Lower lobe of right lung (tissue), 2 donors: ENCODE results near the gene NAP1L5. TPM values are rescaled to one million over a fixed set of nuclear protein-coding genes. Genes with fewer than 3 reads are reported as not detected.
A peak's percentile ranks its signal among the peaks of the same experiment; 100 is the strongest.

ENCODE experiments used
- ATAC-seq, 2 donors: fragments of 200-7000 bp; cut with Tn5 transposase; one replicate each; pipeline ENCODE4 v1.9.1; 2020 to 2022; ENCODE audit warnings: mild to moderate bottlenecking in 2 of 2, moderate library complexity in 2 of 2
- DNase-seq: peaks from one replicate; pipeline ENCODE4 v3.0.0-alpha.2; 2020
- H3K27ac ChIP-seq: fragments of 200-600 bp; one replicate; pipeline ENCODE4 v1.8.0; 2022
- H3K27me3 ChIP-seq: fragments of 200-600 bp; one replicate; pipeline ENCODE4 v1.8.0; 2022; ENCODE audit warnings: low read depth
- H3K36me3 ChIP-seq: fragments of 200-600 bp; one replicate; pipeline ENCODE4 v1.8.0; 2022; ENCODE audit warnings: mild to moderate bottlenecking
- H3K4me1 ChIP-seq: fragments of 200-600 bp; one replicate; pipeline ENCODE4 v1.8.0; 2022
- H3K4me3 ChIP-seq: fragments of 200-600 bp; one replicate; pipeline ENCODE4 v1.8.0; 2022; ENCODE audit warnings: mild to moderate bottlenecking
- H3K9me3 ChIP-seq: fragments of 200-600 bp; one replicate; pipeline ENCODE4 v1.8.0; 2022
- intact Hi-C: fragments of 100-400 bp; cut with DNase I; formaldehyde crosslinking; loops from one replicate; pipeline ENCODE4 v1.11.0; 2022
- total RNA-seq: library from RNA; stranded (reverse); fragmentation: NEBNext Ultra II Directional; extraction: Animal tissue kit (Norgen Biotek cat#: 25700); gene quantifications from one replicate; pipeline ENCODE4 v1.2.1, GENCODE V29; 2021
- TF ChIP-seq, protein P1 (sequence below): fragments of 200-600 bp; IDR thresholded peaks from one replicate; pipeline ENCODE4 v1.8.0; 2022; ENCODE audit warnings: antibody characterized with exemption, mild to moderate bottlenecking
- donor health status: DM: no; HTN: yes; CAD: no; lungs with severe emphysema.

Gene NAP1L5
- total RNA-seq, 1 donor from 2014 or later = 3.0 TPM

DNA sequence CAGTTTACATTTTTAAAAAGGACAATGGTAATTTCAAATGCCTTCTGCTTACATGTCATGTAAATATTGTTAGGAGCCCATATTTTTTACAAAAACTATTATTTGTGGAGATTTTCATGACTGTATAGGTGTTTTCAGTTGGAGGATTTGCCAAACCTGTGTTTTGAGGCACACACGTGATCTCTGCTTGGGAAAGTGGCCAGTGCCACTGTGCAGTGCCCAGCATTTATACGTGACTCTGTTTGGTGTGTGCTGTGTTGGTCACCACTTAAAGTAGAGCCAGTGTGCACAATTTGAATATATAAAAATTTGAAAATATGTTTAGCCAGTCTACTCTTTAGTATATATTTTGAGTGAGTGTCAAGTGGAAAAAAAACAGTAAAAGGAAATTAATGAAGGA lies 26.8 kb upstream of the NAP1L5 start:
- no peaks in the 10 kb centered on the region for H3K27me3 ChIP-seq
- intact Hi-C loops = no loop called here
- H3K4me3 ChIP-seq = no peak overlapping the region
- TF ChIP-seq, protein P1, sequence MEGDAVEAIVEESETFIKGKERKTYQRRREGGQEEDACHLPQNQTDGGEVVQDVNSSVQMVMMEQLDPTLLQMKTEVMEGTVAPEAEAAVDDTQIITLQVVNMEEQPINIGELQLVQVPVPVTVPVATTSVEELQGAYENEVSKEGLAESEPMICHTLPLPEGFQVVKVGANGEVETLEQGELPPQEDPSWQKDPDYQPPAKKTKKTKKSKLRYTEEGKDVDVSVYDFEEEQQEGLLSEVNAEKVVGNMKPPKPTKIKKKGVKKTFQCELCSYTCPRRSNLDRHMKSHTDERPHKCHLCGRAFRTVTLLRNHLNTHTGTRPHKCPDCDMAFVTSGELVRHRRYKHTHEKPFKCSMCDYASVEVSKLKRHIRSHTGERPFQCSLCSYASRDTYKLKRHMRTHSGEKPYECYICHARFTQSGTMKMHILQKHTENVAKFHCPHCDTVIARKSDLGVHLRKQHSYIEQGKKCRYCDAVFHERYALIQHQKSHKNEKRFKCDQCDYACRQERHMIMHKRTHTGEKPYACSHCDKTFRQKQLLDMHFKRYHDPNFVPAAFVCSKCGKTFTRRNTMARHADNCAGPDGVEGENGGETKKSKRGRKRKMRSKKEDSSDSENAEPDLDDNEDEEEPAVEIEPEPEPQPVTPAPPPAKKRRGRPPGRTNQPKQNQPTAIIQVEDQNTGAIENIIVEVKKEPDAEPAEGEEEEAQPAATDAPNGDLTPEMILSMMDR = no peak
- no peak overlapping the region for H3K27ac ChIP-seq
- no peak for DNase-seq
- H3K9me3 ChIP-seq = no peaks in the 10 kb centered on the region
- H3K36me3 ChIP-seq = peaks cover 94% of the 10 kb centered on the region
- peaks cover 11% of the 10 kb centered on the region for H3K4me1 ChIP-seq
- ATAC-seq = no peak

- H3K27ac ChIP-seq = no peak overlapping the region
- ATAC-seq (peak; percentile 52 to 64), DNase-seq (no peak)
- no peaks in the 10 kb centered on the region for H3K27me3 ChIP-seq
- H3K36me3 ChIP-seq = peaks cover 90% of the 10 kb centered on the region
- peaks cover 2% of the 10 kb centered on the region for H3K9me3 ChIP-seq
- no peak overlapping the region for H3K4me3 ChIP-seq
- H3K4me1 ChIP-seq = peaks cover 13% of the 10 kb centered on the region
- TF ChIP-seq, protein P1 = no peak
- intact Hi-C loops = no loop called here
Observed at GRCh38 chr4:88722828-88723227, 25.2 kb upstream of the NAP1L5 start.

- no peak for DNase-seq
- peaks cover 90% of the 10 kb centered on the region for H3K36me3 ChIP-seq
- no peaks in the 10 kb centered on the region for H3K27me3 ChIP-seq
- H3K9me3 ChIP-seq = peaks cover 7% of the 10 kb centered on the region
- peaks cover 13% of the 10 kb centered on the region for H3K4me1 ChIP-seq
- H3K27ac ChIP-seq = no peak overlapping the region
- intact Hi-C loops = no loop called here
- H3K4me3 ChIP-seq = no peak overlapping the region
- TF ChIP-seq, protein P1 = no peak
- no peak for ATAC-seq
Observed at GRCh38 chr4:88722276-88722780, 24.7 kb upstream of the NAP1L5 start.

DNA sequence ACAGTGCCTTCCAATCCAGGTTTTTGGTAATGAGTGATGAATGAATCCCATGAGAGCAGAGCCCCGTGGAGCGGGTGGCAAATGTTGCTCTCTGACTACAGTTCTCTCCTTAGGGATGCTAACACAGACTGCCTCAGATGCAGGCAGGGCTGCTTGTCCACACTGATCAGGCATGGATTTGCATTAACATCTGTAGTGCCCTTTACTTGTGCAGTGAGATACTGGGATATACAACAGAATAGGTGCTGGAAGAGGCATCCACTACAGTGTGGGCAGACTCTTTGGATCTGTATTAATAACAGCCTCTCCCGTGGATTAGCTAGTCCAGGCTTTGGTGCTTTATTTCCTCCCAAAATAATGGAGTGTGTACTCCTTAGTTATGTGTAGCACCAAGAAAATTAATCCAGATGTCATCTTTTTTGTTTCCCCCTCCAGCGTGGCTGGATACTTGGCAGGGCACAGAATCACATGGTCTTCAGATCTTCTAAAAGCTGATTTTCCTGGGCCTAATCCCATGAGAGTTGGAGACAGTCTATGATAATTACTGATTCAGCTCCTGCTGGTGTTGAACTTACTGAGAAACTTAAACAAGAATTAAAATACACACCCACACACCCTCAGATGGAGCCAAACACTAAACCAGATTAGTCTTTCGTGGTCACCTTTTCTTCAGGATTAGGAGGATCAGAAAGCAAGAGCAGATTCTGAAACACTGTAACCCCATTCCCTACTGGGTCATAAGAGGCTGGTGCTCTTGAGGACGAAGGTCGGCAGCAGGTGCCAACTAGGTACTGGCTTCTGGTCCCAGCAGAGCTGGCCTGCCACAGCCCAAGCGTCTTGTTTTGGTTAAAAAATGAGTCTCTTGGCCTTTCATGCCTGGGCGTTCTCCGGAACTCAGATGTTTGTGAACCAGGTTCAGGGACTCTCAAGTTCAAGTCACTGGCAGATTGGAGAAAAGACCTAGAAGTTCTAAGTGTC lies 23.1 kb upstream of the NAP1L5 start:
- Histone ChIP-seq H3K36me3 (peaks cover 79% of the 10 kb centered on the region), H3K27me3 (no peaks in the 10 kb centered on the region), H3K9me3 (peaks cover 15% of the 10 kb centered on the region), H3K4me1 (peaks cover 13% of the 10 kb centered on the region), H3K4me3 (no peak overlapping the region), H3K27ac (no peak overlapping the region)
- intact Hi-C loops = no loop called here
- DNase-seq (no peak), ATAC-seq (no peak)
- TF ChIP-seq, protein P1 = no peak

GRCh38 chr4:88719381-88719780 lies 21.8 kb upstream of the NAP1L5 start:
- H3K27ac ChIP-seq = no peak overlapping the region
- no peak overlapping the region for H3K4me3 ChIP-seq
- TF ChIP-seq, protein P1 = no peak
- peaks cover 13% of the 10 kb centered on the region for H3K4me1 ChIP-seq
- intact Hi-C loops = no loop called here
- ATAC-seq = no peak
- peaks cover 66% of the 10 kb centered on the region for H3K36me3 ChIP-seq
- no peaks in the 10 kb centered on the region for H3K27me3 ChIP-seq
- DNase-seq = no peak
- peaks cover 15% of the 10 kb centered on the region for H3K9me3 ChIP-seq
